Right atrium auricular region (tissue), 2 donors: ENCODE measurements around the gene UBN1. TPM values are rescaled to one million over a fixed set of nuclear protein-coding genes. Genes with fewer than 3 reads are reported as not detected.

ENCODE experiments used
- DNase-seq: peaks from one replicate; pipeline ENCODE4 v3.0.0-alpha.2; 2019; ENCODE audit warnings: low spot score
- H3K27ac ChIP-seq, 2 donors: fragments of 200-600 bp; sonication (generic); 1 replicate in 1 of 2; 2 replicates in 1 of 2; pipeline ENCODE4 v1.5.1; 2016 to 2019
- H3K27me3 ChIP-seq, 2 donors: fragments of 200-600 bp; sonication (generic); one replicate each; pipeline versions ENCODE4 v1.5.1 to v1.6.0; 2017 to 2019
- H3K36me3 ChIP-seq: fragments of 200-600 bp; sonication (generic); one replicate; pipeline ENCODE4 v1.5.1; 2016
- H3K4me1 ChIP-seq, 2 donors: fragments of 200-600 bp; sonication (generic); one replicate each; pipeline versions ENCODE4 v1.5.1 to v1.6.0; 2017 to 2019
- H3K4me3 ChIP-seq, 2 donors: fragments of 200-600 bp; sonication (generic); 1 replicate in 1 of 2; 2 replicates in 1 of 2; pipeline ENCODE4 v1.5.1; 2017 to 2019; ENCODE audit warnings: mild to moderate bottlenecking in 1 of 2, moderate library complexity in 1 of 2
- H3K9me3 ChIP-seq, 2 donors: fragments of 200-600 bp; sonication (generic); one replicate each; pipeline ENCODE4 v1.5.1; 2019
- CTCF ChIP-seq, 2 donors: fragments of 200-600 bp; sonication (generic); IDR thresholded peaks; one replicate each; pipeline ENCODE4 v1.5.1; 2019; ENCODE audit warnings: antibody characterized with exemption in 2 of 2
- total RNA-seq, 2 donors: library from RNA; depleted of rRNA; stranded (reverse); fragments of >200 nt; gene quantifications; one replicate each; pipeline ENCODE4 v1.1.0, GENCODE V29; 2016

UBN1 gene
- total RNA-seq, 2 donors from 2014 or later, result 26.1 to 29.7 TPM

- Histone ChIP-seq H3K4me1 (peaks cover 0 to 38% of the 10 kb centered on the region in 2 donors), H3K27me3 (no peaks in the 10 kb centered on the region), H3K9me3 (no peaks in the 10 kb centered on the region), H3K4me3 (no peak overlapping the region), H3K36me3 (peaks cover 61% of the 10 kb centered on the region), H3K27ac (no peak overlapping the region)
- TF ChIP-seq CTCF (IDR thresholded peaks at IDR 0.05), result no peak
- no peak for DNase-seq
Observed at GRCh38 chr16:4832698-4833343, 14.5 kb upstream of the UBN1 start.

DNA sequence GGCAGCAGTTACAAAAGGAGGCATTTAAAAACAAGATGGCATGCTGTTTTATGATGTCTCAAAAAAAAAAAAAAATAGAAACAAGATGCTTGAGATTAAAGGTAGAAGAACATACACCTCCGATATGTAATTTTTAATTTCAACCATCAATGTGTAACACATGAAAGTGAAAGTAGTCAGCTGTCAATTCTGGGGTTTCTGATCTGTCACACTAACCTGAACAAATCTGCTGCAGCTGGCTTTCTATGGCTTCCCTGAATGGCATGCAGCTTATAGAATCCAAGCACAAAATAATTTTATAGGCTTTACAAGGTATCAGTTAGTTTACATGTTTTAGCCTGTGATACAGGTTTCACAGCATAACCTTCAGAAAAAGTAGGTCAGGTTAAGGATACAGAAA is 13.7 kb upstream of the UBN1 start:
- Histone ChIP-seq H3K36me3 (peaks cover 54% of the 10 kb centered on the region), H3K9me3 (no peaks in the 10 kb centered on the region), H3K27me3 (no peaks in the 10 kb centered on the region), H3K4me1 (peaks cover 0 to 30% of the 10 kb centered on the region in 2 donors), H3K4me3 (no peak overlapping the region), H3K27ac (no peak overlapping the region)
- no peak for TF ChIP-seq CTCF (IDR thresholded peaks at IDR 0.05)
- DNase-seq, result no peak

DNA sequence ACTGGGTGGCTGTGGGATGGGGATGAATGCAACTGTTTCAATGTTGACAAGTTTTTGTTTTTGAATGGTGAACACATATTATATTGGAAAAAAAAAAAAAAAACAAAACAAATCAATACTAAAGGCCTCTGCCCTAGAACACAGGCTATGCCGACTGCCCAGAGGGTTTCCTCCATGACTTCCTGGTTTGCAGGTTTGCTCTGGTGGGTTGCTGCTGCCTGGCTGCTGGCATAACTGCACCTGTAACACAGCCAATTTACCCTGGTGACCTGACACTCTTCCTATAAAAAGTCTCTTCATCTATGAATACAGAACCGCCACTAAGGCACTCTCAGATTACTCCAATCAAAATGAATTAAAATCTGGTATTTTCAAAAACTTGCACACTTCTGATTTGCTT is 10.6 kb upstream of the UBN1 start:
- no peaks in the 10 kb centered on the region for H3K27me3 ChIP-seq
- no peaks in the 10 kb centered on the region for H3K9me3 ChIP-seq
- DNase-seq, result no peak
- peaks cover 57% of the 10 kb centered on the region for H3K36me3 ChIP-seq
- H3K4me3 ChIP-seq, result no peak overlapping the region
- H3K27ac ChIP-seq, result peak overlapping the region; percentile 45 to 62
- TF ChIP-seq CTCF (IDR thresholded peaks at IDR 0.05), result no peak
- H3K4me1 ChIP-seq, result peaks cover 0 to 9% of the 10 kb centered on the region in 2 donors

- H3K36me3 ChIP-seq, result peaks cover 57% of the 10 kb centered on the region
- no peak for TF ChIP-seq CTCF (IDR thresholded peaks at IDR 0.05)
- no peak for DNase-seq
- H3K27ac ChIP-seq, result peak overlapping the region; percentile 45 to 62
- no peaks in the 10 kb centered on the region for H3K9me3 ChIP-seq
- H3K4me3 ChIP-seq, result no peak overlapping the region
- no peaks in the 10 kb centered on the region for H3K27me3 ChIP-seq
- peaks cover 0 to 9% of the 10 kb centered on the region in 2 donors for H3K4me1 ChIP-seq
Observed at GRCh38 chr16:4837733-4838501, 9.4 kb upstream of the UBN1 start.

DNA sequence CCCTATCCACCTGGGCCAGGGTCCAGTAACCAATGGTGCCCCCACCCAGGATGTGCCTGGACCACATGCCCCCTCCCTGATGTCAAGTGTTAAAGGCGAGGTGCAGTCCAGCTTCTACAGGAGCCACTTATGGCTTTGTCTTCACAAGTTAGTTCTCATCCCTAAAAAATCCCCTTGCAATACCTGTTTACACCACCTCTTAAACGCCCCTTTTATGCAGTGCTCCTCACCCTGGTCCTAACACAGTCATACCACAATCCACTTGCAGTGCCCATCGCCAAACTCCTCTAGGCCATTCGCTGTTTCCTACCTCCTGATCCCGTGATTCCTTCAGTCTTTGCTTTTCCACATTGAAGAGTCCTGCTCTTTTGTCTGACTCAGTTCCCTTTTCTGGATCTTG is 7.3 kb upstream of the UBN1 start:
- Histone ChIP-seq H3K4me3 (no peak overlapping the region), H3K9me3 (no peaks in the 10 kb centered on the region), H3K36me3 (peaks cover 76% of the 10 kb centered on the region), H3K27me3 (no peaks in the 10 kb centered on the region), H3K27ac (no peak overlapping the region), H3K4me1 (peaks cover 0 to 11% of the 10 kb centered on the region in 2 donors)
- no peak for DNase-seq
- TF ChIP-seq CTCF (IDR thresholded peaks at IDR 0.05), result no peak
